ENCODE data around the gene CTCF.

GRCh38 chr16:67649494-67649931, 87.2 kb downstream of the CTCF start:
- TF ChIP-seq CTCF (IDR thresholded peaks at IDR 0.05; ENCODE audit: poor library complexity): no peak
- TF ChIP-seq EZH2 (IDR thresholded peaks at IDR 0.05; ENCODE audit: borderline replicate concordance): no peak
- no peak for TF ChIP-seq EZH2phosphoT487 (IDR thresholded peaks at IDR 0.05; ENCODE audit: low read depth, severe bottlenecking, unreplicated experiment)
